Vagina (tissue), 2 donors: ENCODE data around the gene ARPC2.

Experiments
- CTCF ChIP-seq, 3 experiments: fragments of 450-650 bp in 2 of 3; fragments of 200-600 bp in 1 of 3; sonication (generic) in 1 of 3; IDR thresholded peaks; one replicate each; pipeline ENCODE4 v1.5.1; 2017 to 2019; ENCODE audit warnings: antibody characterized with exemption in 3 of 3, mild to moderate bottlenecking in 2 of 3, moderate library complexity in 2 of 3
- POLR2AphosphoS5 ChIP-seq, 2 donors: sonication (generic); formaldehyde crosslinking; IDR thresholded peaks; one replicate each; pipeline ENCODE4 v1.9.0; 2017; ENCODE audit warnings: antibody characterized with exemption in 2 of 2, mild to moderate bottlenecking in 2 of 2, low read depth in 1 of 2; ENCODE audit not compliant: insufficient read depth in 1 of 2

GRCh38 chr2:218169757-218170546, 47.0 kb upstream of the ARPC2 start:
- TF ChIP-seq POLR2AphosphoS5 (IDR thresholded peaks at IDR 0.05; ENCODE audit: insufficient read depth in 1 of 2, low read depth in 1 of 2), result no peak
- no peak for TF ChIP-seq CTCF (IDR thresholded peaks at IDR 0.05)
